GM23248 (cell line): ENCODE data around the gene SYT1. TPM values are rescaled to one million over a fixed set of nuclear protein-coding genes. Genes with fewer than 3 reads are reported as not detected.
A peak's percentile ranks its signal among the peaks of the same experiment; 100 is the strongest.

Source experiments
- DNase-seq: peaks from one replicate; pipeline ENCODE4 v3.0.0-alpha.2; 2015
- H2AFZ ChIP-seq: fragments of 200-600 bp; sonication (generic); 2 replicates; pipeline ENCODE4 v1.6.1; 2016; ENCODE audit warnings: antibody characterized with exemption
- H3F3A ChIP-seq: fragments of 200-600 bp; sonication (generic); 2 replicates; pipeline ENCODE4 v1.6.1; 2016; ENCODE audit warnings: mild to moderate bottlenecking, antibody characterized with exemption, mixed run types; ENCODE audit not compliant: insufficient read depth
- H3K27ac ChIP-seq: fragments of 200-600 bp; sonication (generic); 2 replicates; pipeline ENCODE4 v1.5.1; 2016; ENCODE audit warnings: mild to moderate bottlenecking
- H3K27me3 ChIP-seq: fragments of 200-600 bp; sonication (generic); replicated peaks from 2 replicates; pipeline ENCODE4 v1.6.1; 2016; ENCODE audit warnings: mild to moderate bottlenecking; ENCODE audit not compliant: insufficient read depth
- H3K36me3 ChIP-seq: fragments of 200-600 bp; sonication (generic); 2 replicates; pipeline ENCODE4 v1.6.1; 2016; ENCODE audit warnings: low read depth, mild to moderate bottlenecking
- H3K4me1 ChIP-seq: fragments of 200-600 bp; sonication (generic); 2 replicates; pipeline ENCODE4 v1.6.1; 2016; ENCODE audit warnings: mild to moderate bottlenecking; ENCODE audit not compliant: insufficient read depth
- H3K4me2 ChIP-seq: fragments of 200-600 bp; sonication (generic); one replicate; pipeline ENCODE4 v1.6.1; 2016; ENCODE audit warnings: mild to moderate bottlenecking; ENCODE audit not compliant: unreplicated experiment
- H3K4me3 ChIP-seq: fragments of 200-600 bp; sonication (generic); 2 replicates; pipeline ENCODE4 v1.5.1; 2016; ENCODE audit warnings: mild to moderate bottlenecking
- H3K79me2 ChIP-seq: fragments of 200-600 bp; sonication (generic); 2 replicates; pipeline ENCODE4 v1.6.1; 2016; ENCODE audit warnings: mild to moderate bottlenecking; ENCODE audit not compliant: insufficient read depth
- H3K9ac ChIP-seq: fragments of 200-600 bp; sonication (generic); 2 replicates; pipeline ENCODE4 v1.6.1; 2016; ENCODE audit warnings: mild to moderate bottlenecking
- H3K9me2 ChIP-seq: fragments of 200-600 bp; sonication (generic); 2 replicates; pipeline ENCODE4 v1.6.1; 2016; ENCODE audit warnings: mixed run types, mild to moderate bottlenecking, moderate library complexity; ENCODE audit not compliant: insufficient read depth
- H3K9me3 ChIP-seq: fragments of 200-600 bp; sonication (generic); one replicate; pipeline ENCODE4 v1.6.1; 2017; ENCODE audit warnings: low read depth
- H4K20me1 ChIP-seq: fragments of 200-600 bp; sonication (generic); 2 replicates; pipeline ENCODE4 v1.6.0; 2016; ENCODE audit not compliant: insufficient read depth
- EZH2 ChIP-seq: fragments of 200-600 bp; sonication (generic); IDR thresholded peaks from 2 replicates; pipeline ENCODE4 v1.6.1; 2018; ENCODE audit warnings: antibody characterized with exemption, mild to moderate bottlenecking; ENCODE audit not compliant: insufficient read depth, poor library complexity, severe bottlenecking
- EZH2phosphoT487 ChIP-seq: fragments of 200-600 bp; sonication (generic); IDR thresholded peaks from 2 replicates; pipeline ENCODE4 v1.6.1; 2018; ENCODE audit warnings: antibody characterized with exemption, moderate library complexity, mild to moderate bottlenecking, low read depth; ENCODE audit not compliant: insufficient read depth
- WGBS, 2 experiments: methylation state at CpG; one replicate each; pipeline ENCODE4 v1.1.6; 2015 to 2017; ENCODE audit warnings: low lambda C conversion rate in 2 of 2, low coverage in 1 of 2; ENCODE audit errors: missing lambda C conversion rate in 2 of 2; 5-methylcytosine and 5-hydroxymethylcytosine counted together
- in situ Hi-C: fragments of 300-500 bp; cut with MboI; formaldehyde crosslinking; loops from 2 replicates; pipeline ENCODE4 v1.15.0; 2020
- polyA plus RNA-seq: library from polyadenylated mRNA; unstranded; fragments of >200 nt; fragmentation: Nextera tagmentation; extraction: Ambion mirVana; gene quantifications from 2 replicates; pipeline ENCODE4 v1.2.1, GENCODE V29; 2016
- total RNA-seq: library from RNA; depleted of rRNA; stranded (reverse); fragments of >200 nt; shearing (Covaris generic); gene quantifications from 2 replicates; pipeline ENCODE4 v1.2.3, GENCODE V29; 2014

The SYT1 gene
- total and polyA plus RNA-seq, 2 experiments from 2014 or later, result 1.7 to 2.4 TPM

DNA sequence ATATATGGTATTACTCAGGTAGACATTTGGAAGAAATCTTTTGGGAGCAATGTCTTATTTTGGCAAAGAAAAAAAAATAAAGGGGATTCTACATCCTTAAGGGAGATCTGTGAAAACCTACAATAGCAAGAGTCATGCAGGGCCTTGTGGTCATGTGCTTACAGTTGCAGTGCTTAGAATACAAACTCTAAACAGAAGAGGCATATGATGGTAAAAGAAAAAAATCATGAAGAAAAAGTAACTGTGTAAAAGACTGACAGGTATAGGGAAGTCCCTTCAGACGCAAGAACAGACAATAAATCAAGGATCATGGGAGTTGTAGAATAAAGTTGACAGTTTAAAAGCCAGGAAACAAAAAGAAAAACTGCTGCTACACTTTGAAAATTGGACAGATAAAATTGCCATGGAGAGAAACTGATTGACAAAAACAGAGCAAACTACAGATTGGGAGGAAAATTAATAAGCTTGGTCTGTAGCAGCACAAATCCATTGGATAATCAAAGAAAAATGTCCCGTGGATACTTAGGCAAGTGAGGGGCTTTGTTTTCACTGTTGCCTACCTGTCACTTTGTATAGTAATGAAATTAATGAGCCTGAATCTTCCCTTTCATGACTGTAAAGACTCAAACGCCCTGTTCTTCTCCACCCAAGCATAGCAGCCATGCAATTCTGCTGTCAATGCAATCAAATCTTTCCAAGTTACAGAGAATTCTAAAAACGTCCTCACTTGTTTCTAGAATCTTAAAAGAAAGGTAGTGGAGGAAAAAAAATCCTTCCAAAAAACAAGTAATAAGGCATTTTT is 402.0 kb downstream of the SYT1 start:
- Histone ChIP-seq H3F3A (no peaks in the 10 kb centered on the region), H2AFZ (no peak overlapping the region), H3K36me3 (no peaks in the 10 kb centered on the region), H3K79me2 (no peaks in the 10 kb centered on the region), H3K27me3 (no peaks in the 10 kb centered on the region), H3K4me2 (no peak overlapping the region), H3K9me2 (no peaks in the 10 kb centered on the region), H4K20me1 (no peaks in the 10 kb centered on the region), H3K27ac (no peak overlapping the region), H3K9ac (no peak overlapping the region), H3K9me3 (no peaks in the 10 kb centered on the region), H3K4me3 (no peak overlapping the region), H3K4me1 (peaks cover 6% of the 10 kb centered on the region; the same call in 1 of the 2 replicates)
- no peak for DNase-seq
- TF ChIP-seq EZH2, result no peak
- TF ChIP-seq EZH2phosphoT487, result no peak
- in situ Hi-C loops, result no loop called here
- WGBS, 2 experiments, result 84% methylated on average over 4 of the region's 4 CpGs

DNA sequence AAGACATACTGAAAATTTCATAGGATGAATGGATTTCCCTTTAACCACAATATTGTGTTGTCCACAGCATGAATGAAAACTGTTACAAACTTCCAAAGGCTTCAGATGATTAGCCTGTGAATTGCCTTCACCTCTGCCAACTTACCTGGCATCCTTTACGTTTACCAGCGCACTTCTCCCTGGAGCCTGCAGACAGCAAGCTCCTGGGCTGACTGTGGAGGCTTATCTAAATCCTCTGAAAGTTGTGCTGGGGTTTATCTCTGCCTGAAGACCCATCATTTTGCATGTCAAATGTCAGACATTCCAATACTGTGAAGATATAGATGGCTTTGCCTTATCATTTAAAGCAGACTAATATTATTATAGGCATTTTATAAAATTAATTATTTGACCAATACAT is 403.0 kb downstream of the SYT1 start:
- 83% methylated on average over 2 of the region's 2 CpGs for WGBS, 2 experiments

DNA sequence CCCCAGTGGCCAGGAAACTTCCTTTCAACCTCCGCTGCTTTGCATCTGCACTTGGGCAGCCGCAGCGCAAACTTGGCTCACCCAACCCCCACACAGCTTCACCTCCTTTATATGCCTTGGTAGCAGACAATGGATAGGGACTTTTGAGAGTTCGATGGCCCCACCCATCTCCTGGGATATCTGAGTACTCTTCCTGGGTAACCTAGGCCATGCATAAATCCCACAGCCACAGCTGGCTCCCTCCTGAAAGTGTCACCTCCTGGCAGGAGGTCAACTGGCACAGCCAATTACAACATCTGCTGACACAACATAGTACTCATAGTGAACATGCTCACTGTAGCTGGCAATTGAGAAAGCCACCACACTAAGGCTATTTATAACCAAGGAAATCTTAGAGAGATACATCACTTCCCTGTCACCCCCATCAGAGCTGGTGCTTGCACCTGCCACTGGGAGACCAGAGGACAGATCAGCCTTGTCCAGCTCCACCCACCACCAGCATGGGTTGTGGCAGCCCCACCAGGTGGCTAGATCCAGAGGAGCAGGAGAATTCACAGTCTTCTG is 410.0 kb downstream of the SYT1 start:
- in situ Hi-C loops, result no loop called here
- no peak overlapping the region for H3K4me3 ChIP-seq
- 97% methylated on average over 4 of the region's 4 CpGs for WGBS, 2 experiments
- no peaks in the 10 kb centered on the region for H3K36me3 ChIP-seq
- H3K9me3 ChIP-seq, result no peaks in the 10 kb centered on the region
- H3K27me3 ChIP-seq, result no peaks in the 10 kb centered on the region
- no peaks in the 10 kb centered on the region for H3K9me2 ChIP-seq
- H3K79me2 ChIP-seq, result no peaks in the 10 kb centered on the region
- DNase-seq, result peak; percentile 27
- no peak overlapping the region for H3K9ac ChIP-seq
- H3K4me2 ChIP-seq, result no peak overlapping the region
- H3K27ac ChIP-seq, result no peak overlapping the region
- no peaks in the 10 kb centered on the region for H4K20me1 ChIP-seq
- TF ChIP-seq EZH2phosphoT487 (no peak), EZH2 (no peak)
- no peaks in the 10 kb centered on the region for H3K4me1 ChIP-seq
- H2AFZ ChIP-seq, result no peak overlapping the region
- no peaks in the 10 kb centered on the region for H3F3A ChIP-seq

More for the DNA sequence above, 403.0 kb downstream of the SYT1 start:
- Histone ChIP-seq H3K4me2 (no peak overlapping the region), H2AFZ (no peak overlapping the region), H3K27me3 (no peaks in the 10 kb centered on the region), H4K20me1 (no peaks in the 10 kb centered on the region), H3K9me3 (no peaks in the 10 kb centered on the region), H3K4me1 (peaks cover 6% of the 10 kb centered on the region; the same call in 1 of the 2 replicates), H3K9ac (no peak overlapping the region), H3F3A (no peaks in the 10 kb centered on the region), H3K9me2 (no peaks in the 10 kb centered on the region), H3K36me3 (no peaks in the 10 kb centered on the region), H3K4me3 (no peak overlapping the region), H3K79me2 (no peaks in the 10 kb centered on the region), H3K27ac (no peak overlapping the region)
- DNase-seq, result no peak
- in situ Hi-C loops, result no loop called here
- no peak for TF ChIP-seq EZH2
- TF ChIP-seq EZH2phosphoT487, result no peak

DNA sequence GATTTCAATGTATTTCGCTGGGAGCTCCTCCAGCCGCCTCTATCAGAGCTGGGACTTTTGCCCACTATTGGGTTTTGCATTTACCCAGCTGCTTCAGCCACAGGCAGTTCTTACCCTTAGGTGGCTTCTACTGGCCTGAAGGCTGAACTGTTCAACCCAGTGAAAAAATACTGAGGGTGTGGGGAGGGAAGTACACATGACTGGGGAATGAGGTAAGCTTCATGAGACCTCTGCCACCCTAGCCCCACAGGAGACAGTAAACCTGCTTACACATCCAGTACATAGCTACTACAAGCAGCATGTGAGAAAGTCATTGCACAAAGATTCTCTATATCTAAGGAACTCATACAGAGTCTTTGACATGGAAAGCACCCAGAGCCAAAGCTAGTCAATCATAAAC is 411.1 kb downstream of the SYT1 start:
- no peaks in the 10 kb centered on the region for H3F3A ChIP-seq
- no peaks in the 10 kb centered on the region for H3K9me2 ChIP-seq
- H3K4me2 ChIP-seq, result no peak overlapping the region
- in situ Hi-C loops, result no loop called here
- no peak overlapping the region for H3K9ac ChIP-seq
- H3K4me1 ChIP-seq, result no peaks in the 10 kb centered on the region
- H3K79me2 ChIP-seq, result no peaks in the 10 kb centered on the region
- H3K36me3 ChIP-seq, result no peaks in the 10 kb centered on the region
- no peaks in the 10 kb centered on the region for H3K27me3 ChIP-seq
- H3K9me3 ChIP-seq, result no peaks in the 10 kb centered on the region
- DNase-seq, result no peak
- no peak overlapping the region for H2AFZ ChIP-seq
- no peak overlapping the region for H3K27ac ChIP-seq
- 94 to 100% methylated on average over 2 of the region's 2 CpGs for WGBS, 2 experiments
- no peaks in the 10 kb centered on the region for H4K20me1 ChIP-seq
- TF ChIP-seq EZH2phosphoT487, result no peak
- H3K4me3 ChIP-seq, result no peak overlapping the region
